GM12878 (cell line): ENCODE measurements around the gene PROSER3. TPM values are rescaled to one million over a fixed set of nuclear protein-coding genes. Genes with fewer than 3 reads are reported as not detected.
A peak's percentile ranks its signal among the peaks of the same experiment; 100 is the strongest.

Experiments
- EP300 ChIP-seq, 2 experiments: fragments of 150-350 bp in 1 of 2; IDR thresholded peaks; 2 replicates each; pipeline ENCODE4 v1.6.1; 2011 to 2012; ENCODE audit warnings: low read depth in 2 of 2, low read length in 2 of 2, borderline replicate concordance in 1 of 2, improper control_type of control experiment in 1 of 2, inconsistent platforms in 1 of 2; ENCODE audit not compliant: control insufficient read depth in 1 of 2
- ETV6 ChIP-seq, 2 experiments: fragments of 450-650 bp in 1 of 2; IDR thresholded peaks in 1 of 2; conservative IDR thresholded peaks in 1 of 2; 2 replicates each; pipeline ENCODE4 v1.6.1; 2014; ENCODE audit warnings: antibody characterized with exemption in 1 of 2, borderline replicate concordance in 1 of 2, low read depth in 1 of 2, mild to moderate bottlenecking in 1 of 2, moderate library complexity in 1 of 2
- FOS ChIP-seq: IDR thresholded peaks from 3 replicates; pipeline ENCODE4 v1.6.1; 2011; ENCODE audit warnings: borderline replicate concordance; ENCODE audit not compliant: insufficient read length; ENCODE audit errors: extremely low read depth
- GATAD2B ChIP-seq: fragments of 450-650 bp; conservative IDR thresholded peaks from 2 replicates; pipeline ENCODE4 v1.6.1; 2017; ENCODE audit warnings: low read depth, mild to moderate bottlenecking, moderate library complexity
- HDAC6 ChIP-seq: fragments of 200-600 bp; sonication (generic); IDR thresholded peaks from one replicate; pipeline ENCODE4 v1.8.0; 2017; ENCODE audit warnings: antibody characterized with exemption; ENCODE audit not compliant: unreplicated experiment
- NFYA ChIP-seq: IDR thresholded peaks from 2 replicates; pipeline ENCODE4 v1.6.1; 2011; ENCODE audit warnings: low read depth, mild to moderate bottlenecking, low read length, improper control_type of control experiment, borderline replicate concordance
- POLR2AphosphoS2 ChIP-seq: IDR thresholded peaks from 2 replicates; pipeline ENCODE4 v1.6.1; 2011; ENCODE audit warnings: low read depth, mild to moderate bottlenecking, low read length, improper control_type of control experiment, moderate library complexity
- RAD21 ChIP-seq: IDR thresholded peaks from 2 replicates; pipeline ENCODE4 v1.6.1; 2011; ENCODE audit warnings: mild to moderate bottlenecking, low read depth, low read length, moderate library complexity; ENCODE audit not compliant: insufficient read depth
- RAD51 ChIP-seq: fragments of 450-650 bp; IDR thresholded peaks from 2 replicates; pipeline ENCODE4 v1.6.1; 2016; ENCODE audit warnings: moderate library complexity, mild to moderate bottlenecking, inconsistent platforms
- SMAD5 ChIP-seq: IDR thresholded peaks from 2 replicates; pipeline ENCODE4 v1.6.1; 2016; ENCODE audit warnings: antibody characterized with exemption, low read depth
- SMARCA5 ChIP-seq: fragments of 450-650 bp; IDR thresholded peaks from 2 replicates; pipeline ENCODE4 v1.6.1; 2017; ENCODE audit warnings: mild to moderate bottlenecking
- SUPT20H ChIP-seq: IDR thresholded peaks from 2 replicates; pipeline ENCODE4 v1.6.1; 2011; ENCODE audit warnings: low read depth, mild to moderate bottlenecking, low read length, moderate library complexity, borderline replicate concordance; ENCODE audit not compliant: control insufficient read depth
- TCF3 ChIP-seq: IDR thresholded peaks from 2 replicates; pipeline ENCODE4 v1.6.1; 2012; ENCODE audit warnings: low read depth, mild to moderate bottlenecking, low read length, borderline replicate concordance; ENCODE audit not compliant: insufficient read depth
- ZBED1 ChIP-seq: IDR thresholded peaks from 2 replicates; pipeline ENCODE4 v1.6.1; 2016; ENCODE audit warnings: borderline replicate concordance
- ZNF622 ChIP-seq: fragments of 450-650 bp; IDR thresholded peaks from 2 replicates; pipeline ENCODE4 v1.6.1; 2017; ENCODE audit warnings: mild to moderate bottlenecking, inconsistent platforms
- ZNF687 ChIP-seq: fragments of 450-650 bp; IDR thresholded peaks from 2 replicates; pipeline ENCODE4 v1.6.1; 2017; ENCODE audit warnings: mild to moderate bottlenecking, moderate library complexity
- polyA plus RNA-seq, 11 experiments: library from polyadenylated mRNA; depleted of rRNA in 4 of 11; unstranded in 6 of 11; stranded (reverse) in 5 of 11; fragments of >200 nt; fragmentation: Nextera tagmentation in 4 of 11; fragmentation: Illumina TruSeq in 1 of 11; extraction: Ambion mirVana in 4 of 11; extraction: Trizol in 1 of 11; gene quantifications; 1 replicate in 1 of 11; 2 replicates in 10 of 11; pipeline versions ENCODE4 v1.2.1 to v1.2.3, GENCODE V29; 2011 to 2016; ENCODE audit warnings: inconsistent platforms in 2 of 11, missing spikeins in 2 of 11, low read depth in 1 of 11
- total RNA-seq, 4 experiments: library from RNA; depleted of rRNA in 3 of 4; stranded (reverse); fragments of >200 nt in 3 of 4; fragmentation: Illumina TruSeq in 1 of 4; extraction: Trizol in 1 of 4; gene quantifications; 2 replicates each; pipeline versions ENCODE4 v1.2.1 to v1.2.3, GENCODE V29; 2013 to 2021
- TF ChIP-seq, protein P1 (sequence below): fragments of 150-350 bp; IDR thresholded peaks from 2 replicates; pipeline ENCODE4 v1.6.1; 2016; ENCODE audit warnings: low read depth, low read length
- TF ChIP-seq, protein P2 (sequence below), 3 experiments: IDR thresholded peaks in 2 of 3; conservative IDR thresholded peaks in 1 of 3; 2 replicates each; pipeline ENCODE4 v1.5.1; 2011; ENCODE audit warnings: low read depth in 3 of 3, low read length in 3 of 3, mild to moderate bottlenecking in 3 of 3, control low read depth in 2 of 3, moderate library complexity in 2 of 3, inconsistent platforms in 1 of 3, mixed read lengths in 1 of 3; ENCODE audit not compliant: control insufficient read depth in 2 of 3, insufficient read depth in 1 of 3; ENCODE audit errors: extremely low read depth in 1 of 3

The PROSER3 gene
- total and polyA plus RNA-seq, 10 of the 15 experiments (the other 5 are each of a cell fraction or from before 2014, with no cell fraction given): 0.85 to 25.1 (median 9.6) TPM

DNA sequence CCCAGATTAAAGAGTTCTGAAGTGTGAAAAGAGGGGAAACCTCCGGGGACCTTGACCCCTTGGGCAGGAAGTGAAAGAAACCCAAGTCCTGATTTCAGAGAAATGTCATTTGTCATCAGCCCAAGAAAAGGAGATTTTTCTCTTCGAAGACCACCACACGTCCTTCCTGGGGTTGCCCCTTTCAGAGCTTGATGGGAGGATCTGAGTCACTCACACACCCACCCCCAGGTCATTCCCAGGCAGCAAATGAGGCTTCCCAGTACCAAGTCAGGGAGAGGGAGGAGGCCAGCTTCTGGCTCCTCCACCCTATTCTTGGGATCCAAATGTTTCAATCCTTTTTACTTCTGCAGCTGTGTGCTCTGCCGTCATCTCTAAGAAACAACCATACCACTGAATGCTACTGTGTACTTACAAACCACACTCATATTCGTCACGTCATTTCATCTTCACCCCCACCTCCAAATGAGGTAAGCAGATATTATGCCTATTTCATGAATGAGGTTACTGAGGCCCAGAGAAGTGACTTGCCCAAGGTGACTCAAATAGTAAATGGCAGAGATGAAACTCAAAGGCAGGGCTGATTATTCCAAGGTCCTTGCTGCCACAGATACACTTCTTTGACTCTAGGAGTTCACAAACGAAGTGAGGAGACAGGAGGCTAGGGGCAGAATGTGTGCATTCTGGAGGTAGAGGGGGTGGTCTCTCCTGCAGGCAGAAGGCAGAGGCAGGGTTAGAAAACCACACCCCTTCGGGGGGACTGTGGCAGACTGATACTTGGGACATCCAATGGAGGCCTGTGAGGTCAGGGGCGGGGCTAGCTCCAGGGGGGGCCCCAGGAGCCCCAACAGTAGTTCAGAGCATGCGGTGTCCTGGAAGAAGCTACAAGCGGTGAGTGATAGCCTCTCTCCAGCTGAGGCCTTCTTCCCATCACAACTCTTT lies 45.1 kb upstream of the PROSER3 start (continued):
- TF ChIP-seq, protein P1, sequence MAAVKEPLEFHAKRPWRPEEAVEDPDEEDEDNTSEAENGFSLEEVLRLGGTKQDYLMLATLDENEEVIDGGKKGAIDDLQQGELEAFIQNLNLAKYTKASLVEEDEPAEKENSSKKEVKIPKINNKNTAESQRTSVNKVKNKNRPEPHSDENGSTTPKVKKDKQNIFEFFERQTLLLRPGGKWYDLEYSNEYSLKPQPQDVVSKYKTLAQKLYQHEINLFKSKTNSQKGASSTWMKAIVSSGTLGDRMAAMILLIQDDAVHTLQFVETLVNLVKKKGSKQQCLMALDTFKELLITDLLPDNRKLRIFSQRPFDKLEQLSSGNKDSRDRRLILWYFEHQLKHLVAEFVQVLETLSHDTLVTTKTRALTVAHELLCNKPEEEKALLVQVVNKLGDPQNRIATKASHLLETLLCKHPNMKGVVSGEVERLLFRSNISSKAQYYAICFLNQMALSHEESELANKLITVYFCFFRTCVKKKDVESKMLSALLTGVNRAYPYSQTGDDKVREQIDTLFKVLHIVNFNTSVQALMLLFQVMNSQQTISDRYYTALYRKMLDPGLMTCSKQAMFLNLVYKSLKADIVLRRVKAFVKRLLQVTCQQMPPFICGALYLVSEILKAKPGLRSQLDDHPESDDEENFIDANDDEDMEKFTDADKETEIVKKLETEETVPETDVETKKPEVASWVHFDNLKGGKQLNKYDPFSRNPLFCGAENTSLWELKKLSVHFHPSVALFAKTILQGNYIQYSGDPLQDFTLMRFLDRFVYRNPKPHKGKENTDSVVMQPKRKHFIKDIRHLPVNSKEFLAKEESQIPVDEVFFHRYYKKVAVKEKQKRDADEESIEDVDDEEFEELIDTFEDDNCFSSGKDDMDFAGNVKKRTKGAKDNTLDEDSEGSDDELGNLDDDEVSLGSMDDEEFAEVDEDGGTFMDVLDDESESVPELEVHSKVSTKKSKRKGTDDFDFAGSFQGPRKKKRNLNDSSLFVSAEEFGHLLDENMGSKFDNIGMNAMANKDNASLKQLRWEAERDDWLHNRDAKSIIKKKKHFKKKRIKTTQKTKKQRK: no peak
- TF ChIP-seq SMAD5 (no peak), GATAD2B (no peak), ZNF622 (no peak), RAD21 (no peak), FOS (no peak), ZBED1 (peak; percentile 47; the same call in 1 of the 2 replicates), HDAC6 (no peak), TCF3 (0 out of 2 replicates have a peak, but pooled peaks have one; percentile 2), NFYA (no peak), ZNF687 (no peak; the same call in 1 of the 2 replicates), RAD51 (no peak), EP300 (IDR thresholded peaks at IDR 0.05; ENCODE audit: borderline replicate concordance in 1 of 2, control insufficient read depth in 1 of 2, low read depth in 2 of 2, low read length in 2 of 2) (peak in 1 of 2 experiments; percentile 47; a peak in 1 of 4 replicates), SMARCA5 (peak; percentile 90), ETV6 (conservative IDR thresholded peaks at IDR 0.05 in 1 of 2, IDR thresholded peaks at IDR 0.05 in 1 of 2; ENCODE audit: borderline replicate concordance in 1 of 2, low read depth in 1 of 2) (peak in 1 of 2 experiments; percentile 84; a peak in 2 of 4 replicates), SUPT20H (no peak), POLR2AphosphoS2 (no peak; the same call in 1 of the 2 replicates)
- TF ChIP-seq, protein P2, sequence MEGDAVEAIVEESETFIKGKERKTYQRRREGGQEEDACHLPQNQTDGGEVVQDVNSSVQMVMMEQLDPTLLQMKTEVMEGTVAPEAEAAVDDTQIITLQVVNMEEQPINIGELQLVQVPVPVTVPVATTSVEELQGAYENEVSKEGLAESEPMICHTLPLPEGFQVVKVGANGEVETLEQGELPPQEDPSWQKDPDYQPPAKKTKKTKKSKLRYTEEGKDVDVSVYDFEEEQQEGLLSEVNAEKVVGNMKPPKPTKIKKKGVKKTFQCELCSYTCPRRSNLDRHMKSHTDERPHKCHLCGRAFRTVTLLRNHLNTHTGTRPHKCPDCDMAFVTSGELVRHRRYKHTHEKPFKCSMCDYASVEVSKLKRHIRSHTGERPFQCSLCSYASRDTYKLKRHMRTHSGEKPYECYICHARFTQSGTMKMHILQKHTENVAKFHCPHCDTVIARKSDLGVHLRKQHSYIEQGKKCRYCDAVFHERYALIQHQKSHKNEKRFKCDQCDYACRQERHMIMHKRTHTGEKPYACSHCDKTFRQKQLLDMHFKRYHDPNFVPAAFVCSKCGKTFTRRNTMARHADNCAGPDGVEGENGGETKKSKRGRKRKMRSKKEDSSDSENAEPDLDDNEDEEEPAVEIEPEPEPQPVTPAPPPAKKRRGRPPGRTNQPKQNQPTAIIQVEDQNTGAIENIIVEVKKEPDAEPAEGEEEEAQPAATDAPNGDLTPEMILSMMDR (IDR thresholded peaks at IDR 0.05 in 2 of 3, conservative IDR thresholded peaks at IDR 0.05 in 1 of 3; ENCODE audit: control insufficient read depth in 2 of 3, extremely low read depth in 1 of 3, insufficient read depth in 1 of 3, low read depth in 3 of 3, low read length in 3 of 3): no peak
